Activated naive CD4-positive, alpha-beta T cell (primary cell): Measurements from ENCODE around the gene GALNT16.

Experiments
- DNase-seq, 4 experiments: peaks; one replicate each; lab custom pipeline; 2025; lab: John Stamatoyannopoulos, UW

Gene GALNT16

GRCh38 chr14:69404883-69405282, 144.9 kb downstream of the GALNT16 start:
- no peak for DNase-seq

GRCh38 chr14:69405762-69406161, 145.8 kb downstream of the GALNT16 start:
- no peak for DNase-seq
